Mesendoderm (in vitro differentiated cells): ENCODE results near the gene ARRDC4.

Experiments
- DNase-seq: peaks from one replicate; pipeline ENCODE4 v3.0.0; 2013
- H2AK5ac ChIP-seq: 2 replicates; pipeline ENCODE4 v1.6.1; 2013; ENCODE audit warnings: low read length, inconsistent platforms
- H2BK120ac ChIP-seq: 2 replicates; pipeline ENCODE4 v1.6.1; 2013; ENCODE audit warnings: low read depth, mild to moderate bottlenecking, low read length, moderate library complexity, mixed read lengths
- H2BK15ac ChIP-seq: replicated peaks from 2 replicates; pipeline ENCODE4 v1.6.1; 2013; ENCODE audit warnings: low read depth, mild to moderate bottlenecking, moderate library complexity
- H2BK5ac ChIP-seq: 2 replicates; pipeline ENCODE4 v1.6.1; 2013; ENCODE audit warnings: low read length, inconsistent platforms
- H3K18ac ChIP-seq: 2 replicates; pipeline ENCODE4 v1.6.1; 2013; ENCODE audit warnings: mild to moderate bottlenecking, low read length, mixed read lengths
- H3K23ac ChIP-seq: one replicate; pipeline ENCODE4 v1.6.1; 2013; ENCODE audit warnings: low read length
- H3K27ac ChIP-seq: 2 replicates; pipeline ENCODE4 v1.5.1; 2013; ENCODE audit warnings: low read depth, mild to moderate bottlenecking, inconsistent platforms, low read length, moderate library complexity
- H3K27me3 ChIP-seq: 2 replicates; pipeline ENCODE4 v1.6.1; 2013; ENCODE audit warnings: low read length, control low read depth, mild to moderate bottlenecking, inconsistent platforms; ENCODE audit not compliant: insufficient read depth, poor library complexity
- H3K36me3 ChIP-seq: 2 replicates; pipeline ENCODE4 v1.6.1; 2013; ENCODE audit warnings: low read length, inconsistent platforms; ENCODE audit not compliant: control insufficient read depth, insufficient read depth
- H3K4ac ChIP-seq: one replicate; pipeline ENCODE4 v1.6.1; 2013; ENCODE audit warnings: low read depth, mild to moderate bottlenecking, low read length, moderate library complexity
- H3K4me1 ChIP-seq: 2 replicates; pipeline ENCODE4 v1.6.1; 2013; ENCODE audit warnings: low read depth, low read length, inconsistent platforms; ENCODE audit not compliant: control insufficient read depth
- H3K4me2 ChIP-seq: 2 replicates; pipeline ENCODE4 v1.6.1; 2013; ENCODE audit warnings: low read length
- H3K4me3 ChIP-seq: 2 replicates; pipeline ENCODE4 v1.5.1; 2013; ENCODE audit warnings: mild to moderate bottlenecking, low read length
- H3K56ac ChIP-seq: one replicate; pipeline ENCODE4 v1.6.1; 2013; ENCODE audit warnings: low read length
- H3K79me1 ChIP-seq: 2 replicates; pipeline ENCODE4 v1.6.1; 2013; ENCODE audit warnings: low read length, inconsistent platforms
- H3K79me2 ChIP-seq: 2 replicates; pipeline ENCODE4 v1.6.1; 2013; ENCODE audit warnings: mild to moderate bottlenecking, low read length; ENCODE audit not compliant: control insufficient read depth, insufficient read depth
- H3K9ac ChIP-seq: 2 replicates; pipeline ENCODE4 v1.6.1; 2013; ENCODE audit warnings: low read length, inconsistent platforms
- H4K5ac ChIP-seq: one replicate; pipeline ENCODE4 v1.6.1; 2013; ENCODE audit warnings: low read length
- H4K8ac ChIP-seq: one replicate; pipeline ENCODE4 v1.6.1; 2013; ENCODE audit warnings: low read depth, mild to moderate bottlenecking, control low read depth, low read length, moderate library complexity
- WGBS: extraction: QIAGEN DNeasy Blood & Tissue Kit; methylation state at CpG from one replicate; pipeline ENCODE4 v1.1.7; 2013; ENCODE audit warnings: low lambda C conversion rate, missing lambda C conversion rate; ENCODE audit not compliant: insufficient coverage; ENCODE audit errors: extremely low coverage; 5-methylcytosine and 5-hydroxymethylcytosine counted together

The ARRDC4 gene

GRCh38 chr15:97959724-97960363, 659 bp upstream of the ARRDC4 start:
- Histone ChIP-seq H3K18ac (no peak overlapping the region), H2BK120ac (no peak overlapping the region), H3K4me3 (no peak overlapping the region), H3K23ac (no peak overlapping the region), H2BK5ac (no peak overlapping the region), H2BK15ac (no peak overlapping the region), H2AK5ac (no peak overlapping the region), H3K56ac (no peak overlapping the region), H3K4ac (no peak overlapping the region), H3K27me3 (no peaks in the 10 kb centered on the region), H4K5ac (no peak overlapping the region), H3K79me1 (no peaks in the 10 kb centered on the region), H3K36me3 (no peaks in the 10 kb centered on the region), H3K79me2 (no peaks in the 10 kb centered on the region), H3K4me1 (no peaks in the 10 kb centered on the region), H4K8ac (no peak overlapping the region), H3K27ac (no peak overlapping the region), H3K4me2 (peak overlapping the region; percentile 39), H3K9ac (no peak overlapping the region)
- WGBS, result no CpG with 5 or more reads among the region's 19 CpGs
- no peak for DNase-seq

DNA sequence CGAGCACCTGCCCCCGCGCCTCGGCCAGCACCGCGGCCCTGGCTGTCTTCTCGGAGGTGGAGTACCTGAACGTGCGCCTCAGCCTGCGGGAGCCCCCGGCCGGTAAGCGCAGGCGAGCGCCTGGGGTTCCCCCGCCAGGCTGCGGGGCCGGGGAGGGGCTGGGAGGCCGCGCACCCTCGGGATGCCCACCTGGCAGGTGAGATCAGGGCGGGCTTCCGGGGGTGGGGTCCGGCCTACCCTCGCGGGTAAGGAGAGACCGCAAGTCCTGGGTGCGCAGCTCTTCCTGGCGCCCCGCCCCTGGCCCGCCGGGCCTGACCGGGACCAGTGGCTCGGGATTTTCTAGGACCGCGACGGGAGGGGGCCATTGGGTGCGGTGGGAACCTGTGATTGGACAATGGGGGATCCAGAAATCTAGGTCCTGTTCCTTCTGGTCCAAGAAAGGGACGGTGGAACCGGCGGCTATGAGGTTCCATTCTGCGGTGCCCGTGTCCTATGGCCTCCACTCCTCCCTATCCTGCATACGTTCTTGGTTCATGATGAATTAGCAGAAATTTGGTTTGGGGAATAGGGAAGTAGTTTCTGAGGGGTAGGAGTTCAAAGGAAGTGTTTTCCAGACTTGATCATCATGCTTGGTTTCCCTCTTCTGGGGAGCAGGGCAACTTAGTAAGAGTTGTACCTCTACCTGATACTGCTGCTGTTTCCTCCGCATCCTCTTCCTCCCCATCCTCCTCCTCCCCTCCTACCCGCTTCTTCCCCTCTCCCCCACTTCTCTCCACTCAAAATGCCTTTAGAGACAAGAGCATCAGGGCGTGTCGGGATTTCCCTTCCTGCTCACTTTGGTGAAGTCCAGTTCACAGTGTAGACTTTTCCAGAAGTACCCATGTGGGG, 808 bp downstream of the ARRDC4 start:
- Histone ChIP-seq H3K4ac (no peak overlapping the region), H3K79me2 (no peaks in the 10 kb centered on the region)

GRCh38 chr15:97962263-97962662, 1.8 kb downstream of the ARRDC4 start:
- no peaks in the 10 kb centered on the region for H3K4me1 ChIP-seq
- no peak overlapping the region for H3K23ac ChIP-seq
- no peak for DNase-seq
- H3K4ac ChIP-seq, result no peak overlapping the region
- no peaks in the 10 kb centered on the region for H3K79me2 ChIP-seq
- WGBS, result no CpG with 5 or more reads among the region's 2 CpGs
- H3K4me3 ChIP-seq, result no peak overlapping the region
- no peak overlapping the region for H4K8ac ChIP-seq
- no peak overlapping the region for H3K9ac ChIP-seq
- H3K36me3 ChIP-seq, result no peaks in the 10 kb centered on the region
- no peak overlapping the region for H2BK5ac ChIP-seq
- H4K5ac ChIP-seq, result no peak overlapping the region
- no peak overlapping the region for H3K4me2 ChIP-seq
- H2AK5ac ChIP-seq, result no peak overlapping the region
- no peaks in the 10 kb centered on the region for H3K27me3 ChIP-seq
- no peak overlapping the region for H2BK15ac ChIP-seq
- no peaks in the 10 kb centered on the region for H3K79me1 ChIP-seq
- H3K56ac ChIP-seq, result no peak overlapping the region
- H3K18ac ChIP-seq, result no peak overlapping the region
- H2BK120ac ChIP-seq, result no peak overlapping the region
- H3K27ac ChIP-seq, result no peak overlapping the region

More for the DNA sequence above, 808 bp downstream of the ARRDC4 start:
- WGBS, result no CpG with 5 or more reads among the region's 48 CpGs
- Histone ChIP-seq H2BK5ac (no peak overlapping the region), H3K4me2 (peak overlapping the region; percentile 80), H3K27ac (no peak overlapping the region), H3K79me1 (no peaks in the 10 kb centered on the region), H3K4me3 (peak overlapping the region; percentile 16), H3K23ac (no peak overlapping the region), H2AK5ac (no peak overlapping the region), H3K9ac (no peak overlapping the region), H3K4me1 (no peaks in the 10 kb centered on the region), H3K27me3 (no peaks in the 10 kb centered on the region), H2BK15ac (no peak overlapping the region), H3K18ac (no peak overlapping the region), H4K8ac (no peak overlapping the region), H3K56ac (peak overlapping the region; percentile 42), H3K36me3 (no peaks in the 10 kb centered on the region), H4K5ac (no peak overlapping the region), H2BK120ac (no peak overlapping the region)
- DNase-seq, result peak; percentile 27

GRCh38 chr15:97963779-97964178, 3.3 kb downstream of the ARRDC4 start:
- whole genome bisulfite sequencing, result no CpG with 5 or more reads among the region's 4 CpGs
- no peak overlapping the region for H3K9ac ChIP-seq
- H3K79me1 ChIP-seq, result no peaks in the 10 kb centered on the region
- H2AK5ac ChIP-seq, result no peak overlapping the region
- H4K8ac ChIP-seq, result no peak overlapping the region
- no peak overlapping the region for H2BK5ac ChIP-seq
- H3K4me3 ChIP-seq, result no peak overlapping the region
- no peak overlapping the region for H2BK120ac ChIP-seq
- no peak overlapping the region for H3K18ac ChIP-seq
- no peaks in the 10 kb centered on the region for H3K4me1 ChIP-seq
- H3K4ac ChIP-seq, result no peak overlapping the region
- H3K4me2 ChIP-seq, result no peak overlapping the region
- DNase-seq, result no peak
- no peak overlapping the region for H3K56ac ChIP-seq
- no peaks in the 10 kb centered on the region for H3K79me2 ChIP-seq
- no peak overlapping the region for H2BK15ac ChIP-seq
- H4K5ac ChIP-seq, result no peak overlapping the region
- no peaks in the 10 kb centered on the region for H3K36me3 ChIP-seq
- no peaks in the 10 kb centered on the region for H3K27me3 ChIP-seq
- H3K23ac ChIP-seq, result no peak overlapping the region
- H3K27ac ChIP-seq, result no peak overlapping the region

DNA sequence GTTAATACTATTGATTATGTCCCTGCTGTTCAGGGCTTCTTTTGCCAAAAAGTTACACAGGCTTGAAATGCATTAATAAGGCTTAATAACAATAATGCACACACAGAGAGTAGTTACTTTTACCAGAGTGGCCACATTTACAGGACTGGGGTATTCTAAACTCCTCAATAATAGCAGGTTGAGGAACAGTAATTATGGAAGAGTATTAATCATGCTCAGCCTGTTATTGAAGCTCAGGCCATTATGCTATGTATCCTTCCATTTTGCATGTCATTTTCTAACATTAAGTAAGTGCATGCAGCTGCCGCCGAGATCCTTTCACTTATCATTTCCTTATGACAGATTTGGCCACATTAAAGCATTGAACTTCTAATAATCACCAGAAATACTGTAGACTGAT, 5.7 kb downstream of the ARRDC4 start:
- H3K79me1 ChIP-seq, result no peaks in the 10 kb centered on the region
- H2BK120ac ChIP-seq, result no peak overlapping the region
- H3K56ac ChIP-seq, result no peak overlapping the region
- H3K18ac ChIP-seq, result no peak overlapping the region
- H3K4me2 ChIP-seq, result no peak overlapping the region
- no peaks in the 10 kb centered on the region for H3K4me1 ChIP-seq
- H2BK15ac ChIP-seq, result no peak overlapping the region
- H4K5ac ChIP-seq, result no peak overlapping the region
- no peak overlapping the region for H3K4me3 ChIP-seq
- no peak overlapping the region for H4K8ac ChIP-seq
- H3K9ac ChIP-seq, result no peak overlapping the region
- H2AK5ac ChIP-seq, result no peak overlapping the region
- H3K4ac ChIP-seq, result no peak overlapping the region
- no peak overlapping the region for H2BK5ac ChIP-seq
- H3K79me2 ChIP-seq, result no peaks in the 10 kb centered on the region
- H3K27ac ChIP-seq, result no peak overlapping the region
- H3K27me3 ChIP-seq, result no peaks in the 10 kb centered on the region
- H3K36me3 ChIP-seq, result no peaks in the 10 kb centered on the region
- no CpG with 5 or more reads among the region's 2 CpGs for WGBS
- no peak for DNase-seq
- H3K23ac ChIP-seq, result no peak overlapping the region
